HEK293T (cell line): ENCODE measurements around the gene DCTD.

ENCODE experiments used
- ARNT ChIP-seq: fragments of 450-650 bp; IDR thresholded peaks from 2 replicates; pipeline ENCODE4 v1.6.1; 2017; ENCODE audit warnings: mild to moderate bottlenecking
- BHLHE40 ChIP-seq: fragments of 450-650 bp; IDR thresholded peaks from 2 replicates; pipeline ENCODE4 v1.6.1; 2016; ENCODE audit warnings: mild to moderate bottlenecking, moderate library complexity, borderline replicate concordance
- CTBP1 ChIP-seq: fragments of 450-650 bp; IDR thresholded peaks from 2 replicates; pipeline ENCODE4 v1.6.1; 2016; ENCODE audit warnings: borderline replicate concordance
- ELF4 ChIP-seq: fragments of 450-650 bp; IDR thresholded peaks from 2 replicates; pipeline ENCODE4 v1.6.1; 2017; ENCODE audit warnings: antibody characterized with exemption
- FOXM1 ChIP-seq: fragments of 450-650 bp; IDR thresholded peaks from 2 replicates; pipeline ENCODE4 v1.6.1; 2017; ENCODE audit warnings: mild to moderate bottlenecking, borderline replicate concordance
- HDGF ChIP-seq: fragments of 450-650 bp; IDR thresholded peaks from 2 replicates; pipeline ENCODE4 v1.6.1; 2017; ENCODE audit warnings: antibody characterized with exemption, borderline replicate concordance
- L3MBTL2 ChIP-seq: fragments of 450-650 bp; conservative IDR thresholded peaks from 2 replicates; pipeline ENCODE4 v1.6.1; 2016; ENCODE audit warnings: mild to moderate bottlenecking
- LEF1 ChIP-seq: fragments of 450-650 bp; IDR thresholded peaks from 2 replicates; pipeline ENCODE4 v1.6.1; 2017; ENCODE audit warnings: mild to moderate bottlenecking, borderline replicate concordance
- PKNOX1 ChIP-seq: fragments of 450-650 bp; IDR thresholded peaks from 2 replicates; pipeline ENCODE4 v1.6.1; 2016
- SP1 ChIP-seq: fragments of 450-650 bp; IDR thresholded peaks from 2 replicates; pipeline ENCODE4 v1.6.1; 2017
- SUZ12 ChIP-seq: fragments of 450-650 bp; IDR thresholded peaks from 2 replicates; pipeline ENCODE4 v1.6.1; 2016; ENCODE audit warnings: mild to moderate bottlenecking
- TARDBP ChIP-seq: fragments of 450-650 bp; IDR thresholded peaks from 2 replicates; pipeline ENCODE4 v1.6.1; 2016
- ZNF384 ChIP-seq: fragments of 450-650 bp; IDR thresholded peaks from 2 replicates; pipeline ENCODE4 v1.6.1; 2016

- TF ChIP-seq FOXM1 (no peak), ELF4 (no peak), SUZ12 (no peak), CTBP1 (no peak), SP1 (no peak), ZNF384 (no peak), TARDBP (no peak), HDGF (no peak), BHLHE40 (no peak), ARNT (no peak), LEF1 (no peak), L3MBTL2 (no peak), PKNOX1 (no peak)
These were observed 554 bp downstream of the DCTD start for GRCh38 chr4:182916483-182917181.
